T-cell (primary cell): Measurements from ENCODE around the gene CTRL. TPM values are rescaled to one million over a fixed set of nuclear protein-coding genes. Genes with fewer than 3 reads are reported as not detected.

Experiments used
- ATAC-seq, 4 experiments: fragments of 200-7000 bp in 3 of 4; fragments of 150-1000 bp in 1 of 4; cut with Tn5 transposase; replicated peaks in 1 of 4; 1 replicate in 3 of 4; 2 replicates in 1 of 4; pipeline ENCODE4 v1.10.0; 2021; ENCODE audit warnings: moderate library complexity in 3 of 4, mild to moderate bottlenecking in 2 of 4, moderate number of reproducible peaks in 1 of 4
- CTCF ChIA-PET, 2 donors: fragments of 300-600 bp; sonication (Branson Sonifier 250); formaldehyde crosslinking; loops; one replicate each; lab custom pipeline; 2022; ENCODE audit warnings: antibody characterized with exemption in 2 of 2; lab: Charles Lee
- POLR2A ChIA-PET, 2 donors: fragments of 300-600 bp; sonication (Branson Sonifier 250); formaldehyde crosslinking; loops; one replicate each; lab custom pipeline; 2022; ENCODE audit warnings: antibody characterized with exemption in 2 of 2; lab: Charles Lee
- DNase-seq, 35 experiments: peaks; one replicate each; pipeline versions ENCODE4 v3.0.0 to v3.0.0-alpha.2; 2013 to 2023
- H3K27ac ChIP-seq: one replicate; pipeline ENCODE4 v1.5.1; 2013; ENCODE audit warnings: low read length
- H3K27me3 ChIP-seq, 2 experiments: replicated peaks in 1 of 2; 1 replicate in 1 of 2; 2 replicates in 1 of 2; pipeline versions ENCODE4 v1.6.1 to v1.7.0; 2013; ENCODE audit warnings: low read length in 1 of 2, mixed read lengths in 1 of 2; ENCODE audit not compliant: control insufficient read depth in 2 of 2, insufficient read depth in 2 of 2; ENCODE audit errors: extremely low read depth in 1 of 2
- H3K36me3 ChIP-seq, 2 donors: 1 replicate in 1 of 2; 2 replicates in 1 of 2; pipeline versions ENCODE4 v1.6.1 to v1.7.0; 2013; ENCODE audit warnings: low read length in 1 of 2; ENCODE audit not compliant: control insufficient read depth in 2 of 2, insufficient read depth in 1 of 2; ENCODE audit errors: extremely low read depth in 1 of 2
- H3K4me1 ChIP-seq, 2 experiments: 1 replicate in 1 of 2; 2 replicates in 1 of 2; pipeline versions ENCODE4 v1.6.1 to v1.7.0; 2013; ENCODE audit warnings: low read length in 2 of 2, mixed read lengths in 1 of 2; ENCODE audit not compliant: insufficient read depth in 2 of 2, control insufficient read depth in 1 of 2; ENCODE audit errors: extremely low read depth in 1 of 2
- H3K4me3 ChIP-seq, 2 donors: 1 replicate in 1 of 2; 2 replicates in 1 of 2; pipeline versions ENCODE4 v1.5.1 to v1.7.0; 2013; ENCODE audit warnings: mild to moderate bottlenecking in 2 of 2, low read length in 1 of 2, moderate library complexity in 1 of 2; ENCODE audit not compliant: control insufficient read depth in 1 of 2; ENCODE audit errors: extremely low read depth in 1 of 2
- H3K9me3 ChIP-seq: 2 replicates; pipeline ENCODE4 v1.7.0; 2013
- H3K27ac Mint-ChIP-seq, 2 donors: one replicate each; pipeline ENCODE4 v1.8.0; 2020 to 2021; ENCODE audit warnings: mild to moderate bottlenecking in 2 of 2, mixed read lengths in 2 of 2
- H3K27me3 Mint-ChIP-seq, 2 donors: one replicate each; pipeline ENCODE4 v1.8.0; 2021 to 2022; ENCODE audit warnings: mixed read lengths in 2 of 2
- H3K36me3 Mint-ChIP-seq: one replicate; pipeline ENCODE4 v1.8.0; 2021; ENCODE audit warnings: mixed read lengths
- H3K4me1 Mint-ChIP-seq, 3 donors: one replicate each; pipeline ENCODE4 v1.8.0; 2020 to 2022; ENCODE audit warnings: mixed read lengths in 3 of 3, mild to moderate bottlenecking in 1 of 3
- H3K4me3 Mint-ChIP-seq, 3 donors: one replicate each; pipeline ENCODE4 v1.8.0; 2020 to 2022; ENCODE audit warnings: mild to moderate bottlenecking in 3 of 3, mixed read lengths in 3 of 3, moderate library complexity in 3 of 3
- H3K9me3 Mint-ChIP-seq, 3 donors: one replicate each; pipeline ENCODE4 v1.8.0; 2020 to 2022; ENCODE audit warnings: mixed read lengths in 3 of 3
- WGBS: methylation state at CpG from one replicate; pipeline ENCODE4 v1.1.5; 2013; ENCODE audit warnings: missing lambda C conversion rate; ENCODE audit not compliant: insufficient coverage; 5-methylcytosine and 5-hydroxymethylcytosine counted together
- total RNA-seq, 35 experiments: library from RNA in 6 of 35; stranded (reverse) in 6 of 35; fragments of 120-200 nt in 1 of 35; gene quantifications; one replicate each; pipeline versions ENCODE4 v1.2.1 to v1.2.4 and lab custom pipeline; 2013 to 2026

CTRL gene
- total RNA-seq (10 to 100 TPM in 4 of 5 donors, 1 to 10 TPM in 1; 9.4 to 14.2 (median 13.2) TPM), total RNA-seq (lab: John Stamatoyannopoulos, UW) (0.06 to 1.1 (median 0.50) reads per million in 29 experiments)
- total RNA-seq (2013), result 3.5 TPM

GRCh38 chr16:67931712-67932461 lies at the start of gene CTRL:
Gene CTRL (minus strand): TSS chr16:67931862. CDS start chr16:67931852, 10 bp downstream.
- Mint-ChIP-seq H3K27me3 (no peaks in the 10 kb centered on the region), H3K4me1 (peaks cover 22 to 31% (median 30%) of the 10 kb centered on the region in 3 donors), H3K27ac (peak within 1 kb of the TSS; percentile 11 to 39), H3K9me3 (no peaks in the 10 kb centered on the region), H3K36me3 (peaks cover 25% of the 10 kb centered on the region), H3K4me3 (no peak within 1 kb of the TSS)
- DNase-seq (no peak), ATAC-seq (no peak)
- 91% methylated on average over 14 of the region's 15 CpGs for WGBS
- Histone ChIP-seq H3K9me3 (no peaks in the 10 kb centered on the region), H3K27me3 (no peaks in the 10 kb centered on the region), H3K27ac (no peak within 1 kb of the TSS), H3K36me3 (peaks cover 22 to 73% of the 10 kb centered on the region in 2 donors), H3K4me1 (peaks cover 0 to 28% of the 10 kb centered on the region in 2 experiments), H3K4me3 (no peak within 1 kb of the TSS)
- ChIA-PET CTCF (interaction anchor here (0.6 to 1.0 kb wide), 3 partner anchors 35 to 119 kb away, joined by 3 read pairs; no protein-coding TSS in a partner anchor), POLR2A (no interaction called here)

GRCh38 chr16:67979955-67980678 lies 48.5 kb upstream of the CTRL start, which contains the start of gene DPEP3:
Gene DPEP3 (minus strand): TSS chr16:67980499. CDS start chr16:67980380, 119 bp downstream.
- H3K27ac ChIP-seq, result no peak within 1 kb of the TSS
- H3K9me3 ChIP-seq, result no peaks in the 10 kb centered on the region
- ChIA-PET CTCF (no interaction called here), POLR2A (no interaction called here)
- WGBS, result 79% methylated on average over 41 of the region's 62 CpGs
- peak in 3 of 35 experiments; percentile 23 to 43 (median 38) for DNase-seq
- no peaks in the 10 kb centered on the region for H3K36me3 ChIP-seq
- Mint-ChIP-seq H3K27me3 (peaks cover 0 to 1% of the 10 kb centered on the region in 2 donors), H3K4me3 (no peak within 1 kb of the TSS), H3K27ac (no peak within 1 kb of the TSS), H3K9me3 (no peaks in the 10 kb centered on the region), H3K4me1 (peaks cover 23 to 26% (median 25%) of the 10 kb centered on the region in 3 donors), H3K36me3 (no peaks in the 10 kb centered on the region)
- ATAC-seq, result peak in 1 of 4 experiments; percentile 17
- peaks cover 0 to 17% of the 10 kb centered on the region in 2 experiments for H3K27me3 ChIP-seq
- no peak within 1 kb of the TSS for H3K4me3 ChIP-seq
- H3K4me1 ChIP-seq, result peaks cover 8 to 23% of the 10 kb centered on the region in 2 experiments

- H3K9me3 ChIP-seq, result no peaks in the 10 kb centered on the region
- no peaks in the 10 kb centered on the region for H3K36me3 Mint-ChIP-seq
- H3K4me3 Mint-ChIP-seq, result no peak overlapping the region
- no peak overlapping the region for H3K4me3 ChIP-seq
- H3K4me1 Mint-ChIP-seq, result peaks cover under 1 to 3% (median 1%) of the 10 kb centered on the region in 3 donors
- 78% methylated on average over 6 of the region's 9 CpGs for WGBS
- H3K4me1 ChIP-seq, result no peaks in the 10 kb centered on the region
- no peak overlapping the region for H3K27ac ChIP-seq
- H3K27me3 ChIP-seq, result peaks cover 0 to 17% of the 10 kb centered on the region in 2 experiments
- no peaks in the 10 kb centered on the region for H3K9me3 Mint-ChIP-seq
- peaks cover 0 to 1% of the 10 kb centered on the region in 2 donors for H3K27me3 Mint-ChIP-seq
- no peak overlapping the region for H3K27ac Mint-ChIP-seq
- DNase-seq (no peak), ATAC-seq (no peak)
- CTCF ChIA-PET, result interaction anchor here (0.5 to 0.6 kb wide), 2 partner anchors 28 to 162 kb away, joined by 3 to 7 read pairs; no protein-coding TSS in a partner anchor
- no peaks in the 10 kb centered on the region for H3K36me3 ChIP-seq
- POLR2A ChIA-PET, result no interaction called here
Observed at GRCh38 chr16:67977469-67978227, 46.0 kb upstream of the CTRL start.

- no peaks in the 10 kb centered on the region for H3K4me1 ChIP-seq
- no peaks in the 10 kb centered on the region for H3K36me3 Mint-ChIP-seq
- H3K27me3 ChIP-seq, result peaks cover 0 to 17% of the 10 kb centered on the region in 2 experiments
- H3K9me3 ChIP-seq, result no peaks in the 10 kb centered on the region
- DNase-seq (no peak), ATAC-seq (no peak)
- H3K4me3 ChIP-seq, result no peak overlapping the region
- no peak overlapping the region for H3K4me3 Mint-ChIP-seq
- ChIA-PET CTCF (no interaction called here), POLR2A (no interaction called here)
- no peaks in the 10 kb centered on the region for H3K4me1 Mint-ChIP-seq
- no peaks in the 10 kb centered on the region for H3K36me3 ChIP-seq
- H3K27me3 Mint-ChIP-seq, result peaks cover 0 to 1% of the 10 kb centered on the region in 2 donors
- 77% methylated on average over 4 of the region's 5 CpGs for WGBS
- H3K27ac ChIP-seq, result no peak overlapping the region
- H3K9me3 Mint-ChIP-seq, result no peaks in the 10 kb centered on the region
- no peak overlapping the region for H3K27ac Mint-ChIP-seq
Observed at GRCh38 chr16:67977005-67977404, 45.3 kb upstream of the CTRL start.

GRCh38 chr16:67976205-67976604 lies 44.5 kb upstream of the CTRL start:
- ATAC-seq (no peak), DNase-seq (no peak)
- Mint-ChIP-seq H3K27me3 (peaks cover 0 to 1% of the 10 kb centered on the region in 2 donors), H3K4me3 (no peak overlapping the region), H3K9me3 (no peaks in the 10 kb centered on the region), H3K36me3 (no peaks in the 10 kb centered on the region), H3K4me1 (no peaks in the 10 kb centered on the region), H3K27ac (peak overlapping the region in 1 of 2 donors; percentile 39)
- Histone ChIP-seq H3K4me3 (no peak overlapping the region), H3K9me3 (no peaks in the 10 kb centered on the region), H3K4me1 (no peaks in the 10 kb centered on the region), H3K27me3 (peaks cover 0 to 17% of the 10 kb centered on the region in 2 experiments), H3K36me3 (no peaks in the 10 kb centered on the region), H3K27ac (no peak overlapping the region)
- ChIA-PET POLR2A (no interaction called here), CTCF (no interaction called here)
- 85% methylated on average over 2 of the region's 2 CpGs for WGBS
